Measurements from ENCODE around the gene RANBP10. TPM values are rescaled to one million over a fixed set of nuclear protein-coding genes. Genes with fewer than 3 reads are reported as not detected.

Gene RANBP10
- total and polyA plus RNA-seq, 2 of the 13 experiments (the other 11 are each of a cell fraction or from before 2014, with no cell fraction given) = 9.2 to 22.7 TPM

GRCh38 chr16:67731071-67731752 lies 75.1 kb downstream of the RANBP10 start:
- H3K9me3 ChIP-seq (ENCODE audit: low read length) = no peaks in the 10 kb centered on the region
- H3K79me2 ChIP-seq (ENCODE audit: insufficient read depth, low read length) = no peaks in the 10 kb centered on the region
- no peak for FAIRE-seq
- in situ Hi-C loops (cut with HindIII; ENCODE audit: extremely low pct_ligation_motif_present, low pct_unique_long_range_greater_than_20kb) = no loop called here
- peaks cover 14% of the 10 kb centered on the region for H3K4me1 ChIP-seq (ENCODE audit: insufficient read depth, low read length)
- no peak overlapping the region for H3K9ac ChIP-seq (ENCODE audit: insufficient read depth, low read depth, low read length)
- CTCF ChIA-PET (ENCODE audit: low intra/inter-chr PET ratio, low total read pairs) = no interaction called here
- H2AFZ ChIP-seq (ENCODE audit: low read length) = no peak overlapping the region
- no peak overlapping the region for H3K4me3 ChIP-seq (replicated peaks in 1 of 3; ENCODE audit: insufficient read depth in 1 of 3, low read depth in 2 of 3, low read length in 3 of 3)
- no peak for DNase-seq (ENCODE audit: low spot score)
- no peak for TF ChIP-seq ZEB1 (IDR thresholded peaks at IDR 0.05; ENCODE audit: insufficient replicate concordance, low read depth)
- TF ChIP-seq ZNF782 (CRISPR knock-in tag; IDR thresholded peaks at IDR 0.05; ENCODE audit: borderline replicate concordance) = no peak
- no peak for TF ChIP-seq ZNF468 (CRISPR knock-in tag; IDR thresholded peaks at IDR 0.05)
- TF ChIP-seq ZSCAN22 (CRISPR knock-in tag; IDR thresholded peaks at IDR 0.05) = no peak
- no peak for TF ChIP-seq KLF15 (CRISPR knock-in tag; IDR thresholded peaks at IDR 0.05; ENCODE audit: borderline replicate concordance)
- no peak for TF ChIP-seq ZFP62 (CRISPR knock-in tag; IDR thresholded peaks at IDR 0.05)
- no peak for TF ChIP-seq ZNF713 (CRISPR knock-in tag; IDR thresholded peaks at IDR 0.05)
- TF ChIP-seq KLF6 (CRISPR knock-in tag; IDR thresholded peaks at IDR 0.05) = no peak
- TF ChIP-seq MAFG (CRISPR knock-in tag; IDR thresholded peaks at IDR 0.05) = no peak
- TF ChIP-seq ZNF839 (CRISPR knock-in tag; IDR thresholded peaks at IDR 0.05; ENCODE audit: borderline replicate concordance) = no peak
- no peak for TF ChIP-seq PRDM10 (CRISPR knock-in tag; IDR thresholded peaks at IDR 0.05; ENCODE audit: low read depth)
- no peak for TF ChIP-seq ZSCAN21 (CRISPR knock-in tag; IDR thresholded peaks at IDR 0.05; ENCODE audit: borderline replicate concordance)
- no peak for TF ChIP-seq CTCF (CRISPR knock-in tag; IDR thresholded peaks at IDR 0.05)
- TF ChIP-seq IRX3 (CRISPR knock-in tag; IDR thresholded peaks at IDR 0.05; ENCODE audit: borderline replicate concordance, low read depth) = no peak
- TF ChIP-seq MIER2 (CRISPR knock-in tag; IDR thresholded peaks at IDR 0.05) = no peak
- TF ChIP-seq FOSL1 (CRISPR knock-in tag; IDR thresholded peaks at IDR 0.05; ENCODE audit: borderline replicate concordance) = no peak
- TF ChIP-seq CBX5 (CRISPR knock-in tag; IDR thresholded peaks at IDR 0.05; ENCODE audit: borderline replicate concordance) = no peak
- no peaks in the 10 kb centered on the region for H4K20me1 ChIP-seq (ENCODE audit: insufficient read depth, low read length)
- intact Hi-C loops (cut with micrococcal nuclease; ENCODE audit: unreplicated experiment) = no loop called here
- WGBS (ENCODE audit: low lambda C conversion rate) = 94% methylated on average over 9 of the region's 9 CpGs
- H3K27ac ChIP-seq (ENCODE audit: extremely low read length, insufficient read depth, low read length) = no peak overlapping the region
- no TSS peak for BruUV-seq (replicated peaks)
- ATAC-seq = no peak
- no peak overlapping the region for H3K4me2 ChIP-seq (ENCODE audit: low read depth, low read length)
- H3K27me3 ChIP-seq (ENCODE audit: control insufficient read depth in 1 of 2, insufficient read depth in 2 of 2, low read length in 2 of 2) = no peaks in the 10 kb centered on the region
- H3K36me3 ChIP-seq (replicated peaks in 1 of 2; ENCODE audit: control insufficient read depth in 1 of 2, insufficient read depth in 2 of 2, low read length in 2 of 2) = peaks cover 35 to 71% of the 10 kb centered on the region in 2 experiments
- POLR2A ChIA-PET = no interaction called here

All from HepG2 (cell line).